ENCODE measurements around the gene NCKAP5.

The NCKAP5 gene

GRCh38 chr2:133602538-133602937 is 34.3 kb upstream of the NCKAP5 start:
- no peak overlapping the region for H2BK15ac ChIP-seq (ENCODE audit: low read depth, poor library complexity, severe bottlenecking)
- H3K4me2 ChIP-seq (ENCODE audit: low read length, poor library complexity, severe bottlenecking), result no peak overlapping the region
- no peak overlapping the region for H3K4me3 ChIP-seq (ENCODE audit: insufficient read depth in 1 of 2, low read depth in 1 of 2, low read length in 2 of 2)
- no peak overlapping the region for H3K14ac ChIP-seq (ENCODE audit: low read length in 2 of 2)
- H2BK12ac ChIP-seq (ENCODE audit: low read length in 2 of 2), result no peak overlapping the region
- no peak overlapping the region for H2BK120ac ChIP-seq (ENCODE audit: low read depth, low read length)
- DNase-seq, result no peak
- peaks cover 0 to 3% of the 10 kb centered on the region in 2 experiments for H3K27me3 ChIP-seq (ENCODE audit: control insufficient read depth in 1 of 2, insufficient read depth in 1 of 2, low read length in 2 of 2)
- no peak overlapping the region for H3K23ac ChIP-seq (ENCODE audit: low read length in 2 of 2)
- no peak overlapping the region for H3K18ac ChIP-seq (ENCODE audit: low read depth in 1 of 2, low read length in 2 of 2)
- H4K91ac ChIP-seq (ENCODE audit: low read length), result no peak overlapping the region
- H3K79me1 ChIP-seq (replicated peaks; ENCODE audit: low read length, poor library complexity, severe bottlenecking), result no peaks in the 10 kb centered on the region
- H2BK5ac ChIP-seq (ENCODE audit: low read depth, low read length, poor library complexity, severe bottlenecking), result no peak overlapping the region
- H3K9me3 ChIP-seq (ENCODE audit: control insufficient read depth, low read length), result no peaks in the 10 kb centered on the region
- no peak overlapping the region for H3K27ac ChIP-seq (ENCODE audit: low read length, poor library complexity, severe bottlenecking)
- 69% methylated on average over 4 of the region's 4 CpGs for WGBS
- H3K36me3 ChIP-seq (ENCODE audit: control insufficient read depth in 1 of 2, insufficient read depth in 2 of 2, low read depth in 1 of 2, low read length in 2 of 2), result no peaks in the 10 kb centered on the region
- no peak overlapping the region for H3K9ac ChIP-seq (ENCODE audit: low read length)
- no peak overlapping the region for H3K4ac ChIP-seq (ENCODE audit: low read depth in 1 of 2, low read length in 2 of 2)
- H2AFZ ChIP-seq (ENCODE audit: low read depth, low read length), result no peak overlapping the region
- peaks cover 4% of the 10 kb centered on the region for H3K4me1 ChIP-seq (ENCODE audit: control insufficient read depth, insufficient read depth, low read depth, low read length)
- H4K8ac ChIP-seq (ENCODE audit: low read length), result no peak overlapping the region
- no peak overlapping the region for H2AK5ac ChIP-seq (ENCODE audit: low read length, severe bottlenecking)

- Histone ChIP-seq H2AFZ (ENCODE audit: low read depth, low read length) (no peak overlapping the region), H4K8ac (ENCODE audit: low read length) (no peak overlapping the region), H3K14ac (ENCODE audit: low read length in 2 of 2) (no peak overlapping the region), H3K27ac (ENCODE audit: low read length, poor library complexity, severe bottlenecking) (no peak overlapping the region), H2BK120ac (ENCODE audit: low read depth, low read length) (no peak overlapping the region), H2AK5ac (ENCODE audit: low read length, severe bottlenecking) (no peak overlapping the region), H2BK15ac (ENCODE audit: low read depth, poor library complexity, severe bottlenecking) (no peak overlapping the region), H2BK5ac (ENCODE audit: low read depth, low read length, poor library complexity, severe bottlenecking) (no peak overlapping the region), H3K36me3 (ENCODE audit: control insufficient read depth in 1 of 2, insufficient read depth in 2 of 2, low read depth in 1 of 2, low read length in 2 of 2) (no peaks in the 10 kb centered on the region), H3K4me3 (ENCODE audit: insufficient read depth in 1 of 2, low read depth in 1 of 2, low read length in 2 of 2) (no peak overlapping the region), H3K79me1 (replicated peaks; ENCODE audit: low read length, poor library complexity, severe bottlenecking) (no peaks in the 10 kb centered on the region), H3K4ac (ENCODE audit: low read depth in 1 of 2, low read length in 2 of 2) (no peak overlapping the region), H4K91ac (ENCODE audit: low read length) (no peak overlapping the region), H3K18ac (ENCODE audit: low read depth in 1 of 2, low read length in 2 of 2) (no peak overlapping the region), H3K23ac (ENCODE audit: low read length in 2 of 2) (no peak overlapping the region), H3K9me3 (ENCODE audit: control insufficient read depth, low read length) (no peaks in the 10 kb centered on the region), H3K4me2 (ENCODE audit: low read length, poor library complexity, severe bottlenecking) (no peak overlapping the region), H3K9ac (ENCODE audit: low read length) (no peak overlapping the region), H2BK12ac (ENCODE audit: low read length in 2 of 2) (no peak overlapping the region), H3K27me3 (ENCODE audit: control insufficient read depth in 1 of 2, insufficient read depth in 1 of 2, low read length in 2 of 2) (peaks cover 0 to 7% of the 10 kb centered on the region in 2 experiments), H3K4me1 (ENCODE audit: control insufficient read depth, insufficient read depth, low read depth, low read length) (peaks cover 7% of the 10 kb centered on the region)
- WGBS, result 89% methylated on average over 12 of the region's 13 CpGs
- no peak for DNase-seq
These were observed 32.1 kb upstream of the NCKAP5 start for GRCh38 chr2:133600266-133600928.

GRCh38 chr2:133599811-133600210 is 31.5 kb upstream of the NCKAP5 start:
- H3K4me1 ChIP-seq (ENCODE audit: control insufficient read depth, insufficient read depth, low read depth, low read length), result peaks cover 5% of the 10 kb centered on the region
- no peak overlapping the region for H3K9ac ChIP-seq (ENCODE audit: low read length)
- no peak overlapping the region for H3K23ac ChIP-seq (ENCODE audit: low read length in 2 of 2)
- no peak overlapping the region for H2BK5ac ChIP-seq (ENCODE audit: low read depth, low read length, poor library complexity, severe bottlenecking)
- no peak overlapping the region for H3K18ac ChIP-seq (ENCODE audit: low read depth in 1 of 2, low read length in 2 of 2)
- H2BK12ac ChIP-seq (ENCODE audit: low read length in 2 of 2), result no peak overlapping the region
- no peak overlapping the region for H3K4me3 ChIP-seq (ENCODE audit: insufficient read depth in 1 of 2, low read depth in 1 of 2, low read length in 2 of 2)
- no peaks in the 10 kb centered on the region for H3K79me1 ChIP-seq (replicated peaks; ENCODE audit: low read length, poor library complexity, severe bottlenecking)
- H3K9me3 ChIP-seq (ENCODE audit: control insufficient read depth, low read length), result no peaks in the 10 kb centered on the region
- H4K8ac ChIP-seq (ENCODE audit: low read length), result no peak overlapping the region
- peaks cover 0 to 7% of the 10 kb centered on the region in 2 experiments for H3K27me3 ChIP-seq (ENCODE audit: control insufficient read depth in 1 of 2, insufficient read depth in 1 of 2, low read length in 2 of 2)
- H4K91ac ChIP-seq (ENCODE audit: low read length), result no peak overlapping the region
- H2AK5ac ChIP-seq (ENCODE audit: low read length, severe bottlenecking), result no peak overlapping the region
- H3K4me2 ChIP-seq (ENCODE audit: low read length, poor library complexity, severe bottlenecking), result no peak overlapping the region
- H3K27ac ChIP-seq (ENCODE audit: low read length, poor library complexity, severe bottlenecking), result no peak overlapping the region
- 90% methylated on average over 10 of the region's 10 CpGs for whole genome bisulfite sequencing
- no peak overlapping the region for H3K14ac ChIP-seq (ENCODE audit: low read length in 2 of 2)
- H2BK120ac ChIP-seq (ENCODE audit: low read depth, low read length), result no peak overlapping the region
- no peaks in the 10 kb centered on the region for H3K36me3 ChIP-seq (ENCODE audit: control insufficient read depth in 1 of 2, insufficient read depth in 2 of 2, low read depth in 1 of 2, low read length in 2 of 2)
- no peak for DNase-seq
- H2BK15ac ChIP-seq (ENCODE audit: low read depth, poor library complexity, severe bottlenecking), result no peak overlapping the region
- no peak overlapping the region for H3K4ac ChIP-seq (ENCODE audit: low read depth in 1 of 2, low read length in 2 of 2)
- H2AFZ ChIP-seq (ENCODE audit: low read depth, low read length), result no peak overlapping the region

GRCh38 chr2:133599211-133599803 is 31.0 kb upstream of the NCKAP5 start:
- H3K14ac ChIP-seq (ENCODE audit: low read length in 2 of 2), result no peak overlapping the region
- H2BK5ac ChIP-seq (ENCODE audit: low read depth, low read length, poor library complexity, severe bottlenecking), result no peak overlapping the region
- H2BK12ac ChIP-seq (ENCODE audit: low read length in 2 of 2), result no peak overlapping the region
- H4K91ac ChIP-seq (ENCODE audit: low read length), result no peak overlapping the region
- H2AK5ac ChIP-seq (ENCODE audit: low read length, severe bottlenecking), result no peak overlapping the region
- no peak overlapping the region for H3K9ac ChIP-seq (ENCODE audit: low read length)
- H3K27me3 ChIP-seq (ENCODE audit: control insufficient read depth in 1 of 2, insufficient read depth in 1 of 2, low read length in 2 of 2), result peaks cover 0 to 7% of the 10 kb centered on the region in 2 experiments
- DNase-seq, result no peak
- H3K79me1 ChIP-seq (replicated peaks; ENCODE audit: low read length, poor library complexity, severe bottlenecking), result no peaks in the 10 kb centered on the region
- peaks cover 3% of the 10 kb centered on the region for H3K4me1 ChIP-seq (ENCODE audit: control insufficient read depth, insufficient read depth, low read depth, low read length)
- no peak overlapping the region for H3K4me2 ChIP-seq (ENCODE audit: low read length, poor library complexity, severe bottlenecking)
- no peak overlapping the region for H2AFZ ChIP-seq (ENCODE audit: low read depth, low read length)
- no peak overlapping the region for H3K18ac ChIP-seq (ENCODE audit: low read depth in 1 of 2, low read length in 2 of 2)
- 87% methylated on average over 5 of the region's 5 CpGs for whole genome bisulfite sequencing
- no peak overlapping the region for H2BK120ac ChIP-seq (ENCODE audit: low read depth, low read length)
- no peak overlapping the region for H3K27ac ChIP-seq (ENCODE audit: low read length, poor library complexity, severe bottlenecking)
- no peak overlapping the region for H3K4me3 ChIP-seq (ENCODE audit: insufficient read depth in 1 of 2, low read depth in 1 of 2, low read length in 2 of 2)
- H3K4ac ChIP-seq (ENCODE audit: low read depth in 1 of 2, low read length in 2 of 2), result no peak overlapping the region
- no peak overlapping the region for H2BK15ac ChIP-seq (ENCODE audit: low read depth, poor library complexity, severe bottlenecking)
- no peaks in the 10 kb centered on the region for H3K36me3 ChIP-seq (ENCODE audit: control insufficient read depth in 1 of 2, insufficient read depth in 2 of 2, low read depth in 1 of 2, low read length in 2 of 2)
- no peak overlapping the region for H4K8ac ChIP-seq (ENCODE audit: low read length)
- H3K23ac ChIP-seq (ENCODE audit: low read length in 2 of 2), result no peak overlapping the region
- H3K9me3 ChIP-seq (ENCODE audit: control insufficient read depth, low read length), result no peaks in the 10 kb centered on the region
